B cell (primary cell): Measurements from ENCODE around the gene MYOZ2. TPM values are rescaled to one million over a fixed set of nuclear protein-coding genes. Genes with fewer than 3 reads are reported as not detected.

Experiments
- ATAC-seq: fragments of 200-7000 bp; cut with Tn5 transposase; one replicate; pipeline ENCODE4 v1.10.0; 2021; ENCODE audit warnings: low read depth, mild to moderate bottlenecking, moderate number of reproducible peaks, moderate library complexity
- CTCF ChIA-PET: fragments of 350-600 bp; sonication (Branson Sonifier 250); formaldehyde crosslinking; loops from one replicate; lab custom pipeline; 2021; ENCODE audit warnings: antibody characterized with exemption, inconsistent platforms; lab: Charles Lee
- POLR2A ChIA-PET: fragments of 350-600 bp; sonication (Branson Sonifier 250); formaldehyde crosslinking; loops from one replicate; lab custom pipeline; 2021; ENCODE audit warnings: antibody characterized with exemption; lab: Charles Lee
- DNase-seq: peaks from one replicate; pipeline ENCODE4 v3.0.0; 2013
- H2AFZ ChIP-seq: 2 replicates; pipeline ENCODE4 v1.6.1; 2012; ENCODE audit warnings: mild to moderate bottlenecking, low read depth, low read length; ENCODE audit not compliant: insufficient read depth, poor library complexity, severe bottlenecking
- H3K27ac ChIP-seq, 2 donors: 1 replicate in 1 of 2; 2 replicates in 1 of 2; pipeline ENCODE4 v1.5.1; 2012 to 2013; ENCODE audit warnings: low read length in 2 of 2, mild to moderate bottlenecking in 2 of 2, moderate library complexity in 1 of 2
- H3K27me3 ChIP-seq, 4 experiments: fragments of 200-600 bp in 1 of 4; sonication (generic) in 1 of 4; replicated peaks in 1 of 4; 1 replicate in 2 of 4; 2 replicates in 2 of 4; pipeline versions ENCODE4 v1.6.1 to v1.7.0; 2013 to 2016; ENCODE audit warnings: low read length in 3 of 4, mild to moderate bottlenecking in 2 of 4, mixed read lengths in 1 of 4, moderate library complexity in 1 of 4; ENCODE audit not compliant: insufficient read depth in 4 of 4, control insufficient read depth in 3 of 4; ENCODE audit errors: control extremely low read depth in 1 of 4
- H3K36me3 ChIP-seq, 2 experiments: replicated peaks in 1 of 2; 1 replicate in 1 of 2; 2 replicates in 1 of 2; pipeline versions ENCODE4 v1.6.1 to v1.7.1; 2013; ENCODE audit warnings: low read length in 1 of 2; ENCODE audit not compliant: insufficient read depth in 2 of 2, control insufficient read depth in 1 of 2; ENCODE audit errors: control extremely low read depth in 1 of 2, extremely low read depth in 1 of 2
- H3K4me1 ChIP-seq, 2 donors: fragments of 200-600 bp in 1 of 2; sonication (generic) in 1 of 2; 1 replicate in 1 of 2; 2 replicates in 1 of 2; pipeline versions ENCODE4 v1.5.1 to v1.6.1; 2013 to 2017; ENCODE audit warnings: low read length in 2 of 2; ENCODE audit not compliant: control insufficient read depth in 2 of 2, insufficient read depth in 2 of 2
- H3K4me2 ChIP-seq: replicated peaks from 2 replicates; pipeline ENCODE3; 2012; ENCODE audit warnings: mild to moderate bottlenecking, low read depth, low read length; ENCODE audit not compliant: poor library complexity, severe bottlenecking
- H3K4me3 ChIP-seq, 5 experiments: fragments of 200-600 bp in 1 of 5; sonication (generic) in 1 of 5; 1 replicate in 3 of 5; 2 replicates in 2 of 5; pipeline versions ENCODE4 v1.5.1 to v1.7.0; 2011 to 2016; ENCODE audit warnings: low read length in 4 of 5, mild to moderate bottlenecking in 4 of 5, low read depth in 2 of 5, control low read depth in 1 of 5, moderate library complexity in 1 of 5; ENCODE audit not compliant: insufficient read depth in 1 of 5; ENCODE audit errors: control extremely low read depth in 1 of 5, extremely low read depth in 1 of 5
- H3K79me2 ChIP-seq: fragments of 200-600 bp; sonication (generic); one replicate; pipeline ENCODE4 v1.6.0; 2016; ENCODE audit warnings: low read length; ENCODE audit not compliant: control insufficient read depth, insufficient read depth
- H3K9ac ChIP-seq: fragments of 200-600 bp; sonication (generic); 2 replicates; pipeline ENCODE4 v1.6.1; 2017; ENCODE audit warnings: mild to moderate bottlenecking, low read length, moderate library complexity
- H3K9me3 ChIP-seq, 3 donors: one replicate each; pipeline versions ENCODE4 v1.6.1 to v1.7.1; 2013; ENCODE audit warnings: low read length in 2 of 3; ENCODE audit not compliant: control insufficient read depth in 2 of 3, insufficient read depth in 1 of 3; ENCODE audit errors: control extremely low read depth in 1 of 3
- H4K20me1 ChIP-seq: 2 replicates; pipeline ENCODE4 v1.6.0; 2012; ENCODE audit warnings: mild to moderate bottlenecking, low read length; ENCODE audit not compliant: insufficient read depth, control insufficient read depth, poor library complexity, severe bottlenecking
- H3K27ac Mint-ChIP-seq: one replicate; pipeline ENCODE4 v1.8.0; 2021; ENCODE audit warnings: mixed read lengths
- H3K27me3 Mint-ChIP-seq: one replicate; pipeline ENCODE4 v1.8.0; 2021; ENCODE audit warnings: mixed read lengths
- H3K4me1 Mint-ChIP-seq: one replicate; pipeline ENCODE4 v1.8.0; 2021; ENCODE audit warnings: mixed read lengths
- H3K4me3 Mint-ChIP-seq: one replicate; pipeline ENCODE4 v1.8.0; 2021; ENCODE audit warnings: mixed read lengths
- H3K9me3 Mint-ChIP-seq: one replicate; pipeline ENCODE4 v1.8.0; 2022; ENCODE audit warnings: mixed read lengths; ENCODE audit not compliant: insufficient read depth
- EZH2 ChIP-seq: IDR thresholded peaks from 2 replicates; pipeline ENCODE4 v1.6.1; 2012; ENCODE audit warnings: borderline replicate concordance, low read depth, mild to moderate bottlenecking, moderate library complexity, low read length; ENCODE audit not compliant: insufficient read depth, poor library complexity, severe bottlenecking
- WGBS: methylation state at CpG from one replicate; pipeline ENCODE4 v1.1.5; 2013; ENCODE audit warnings: missing lambda C conversion rate; ENCODE audit not compliant: insufficient coverage; 5-methylcytosine and 5-hydroxymethylcytosine counted together
- intact Hi-C: fragments of 100-400 bp; cut with micrococcal nuclease; formaldehyde crosslinking; loops from one replicate; pipeline ENCODE4 v1.10.0; 2022
- polyA plus RNA-seq: library from polyadenylated mRNA; depleted of rRNA; stranded (reverse); fragments of >200 nt; gene quantifications from 2 replicates; pipeline ENCODE4 v1.2.3, GENCODE V29; 2012
- total RNA-seq, 2 donors: library from RNA; stranded (reverse); fragments of 120-200 nt in 1 of 2; gene quantifications; 1 replicate in 1 of 2; 2 replicates in 1 of 2; pipeline versions ENCODE4 v1.2.3 to v1.2.4, GENCODE V29; 2013 to 2022
- TF ChIP-seq, protein P1 (sequence below): fragments of 200-600 bp; IDR thresholded peaks from one replicate; pipeline ENCODE4 v1.8.0; 2022; ENCODE audit warnings: antibody characterized with exemption, mild to moderate bottlenecking

Gene MYOZ2
- total and polyA plus RNA-seq, 2 donors (not counting 1 experiment from before 2014, with no cell fraction given) = not detected

DNA sequence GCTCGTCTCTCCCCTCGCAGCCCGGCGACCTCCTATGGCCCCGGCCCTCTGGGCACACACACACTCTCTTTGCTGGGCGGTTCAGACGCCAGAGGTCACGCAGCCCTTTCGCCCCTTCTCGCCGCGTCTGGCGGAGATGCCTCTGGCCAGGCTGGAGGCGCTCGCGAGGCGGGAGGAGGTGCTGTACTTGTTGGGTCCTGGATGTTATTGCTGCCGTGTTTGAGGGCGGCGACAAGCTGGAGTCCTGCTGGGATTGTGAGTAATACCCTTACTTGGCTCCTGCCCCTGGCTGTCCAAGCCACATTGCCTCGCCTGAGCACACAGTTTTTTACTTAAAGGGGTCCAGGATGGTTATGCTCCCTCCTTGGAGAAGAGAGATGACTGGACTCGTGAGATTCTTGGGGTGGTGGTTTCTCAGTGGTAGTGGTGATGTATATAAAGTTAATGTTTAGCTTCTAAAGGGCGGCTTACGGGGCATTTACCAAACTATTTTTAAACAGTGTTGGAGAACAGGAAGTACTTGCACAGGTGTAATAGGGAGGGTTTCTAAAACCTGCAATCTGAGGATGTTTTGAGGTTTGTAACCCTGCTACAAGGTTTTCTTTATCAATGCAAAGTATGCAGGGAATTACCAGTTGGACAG is 77.5 kb downstream of the MYOZ2 start:
- DNase-seq = no peak
- ChIA-PET POLR2A (interaction anchor here (0.7 to 2.2 kb wide), 2 partner anchors 14 to 87 kb away, joined by 4 to 16 read pairs; a partner anchor contains a TSS), CTCF (interaction anchor here (0.7 to 2.3 kb wide), 6 partner anchors 14 to 242 kb away, joined by 3 to 16 read pairs (median 6); no protein-coding TSS in a partner anchor)
- no peaks in the 10 kb centered on the region for H3K9me3 Mint-ChIP-seq
- no peaks in the 10 kb centered on the region for H4K20me1 ChIP-seq
- H3K4me1 ChIP-seq = peaks cover 2 to 15% of the 10 kb centered on the region in 2 donors
- H3K9ac ChIP-seq = peak overlapping the region; percentile 80
- under 1% methylated on average over 21 of the region's 24 CpGs for WGBS
- H3K9me3 ChIP-seq = no peaks in the 10 kb centered on the region
- H3K27ac Mint-ChIP-seq = peak overlapping the region; percentile 96
- H3K4me2 ChIP-seq = peak overlapping the region; percentile 74
- H2AFZ ChIP-seq = peak overlapping the region; percentile 89
- peak overlapping the region; percentile 76 to 81 for H3K27ac ChIP-seq
- ATAC-seq = peak; percentile 34
- no peak for TF ChIP-seq EZH2
- TF ChIP-seq, protein P1, sequence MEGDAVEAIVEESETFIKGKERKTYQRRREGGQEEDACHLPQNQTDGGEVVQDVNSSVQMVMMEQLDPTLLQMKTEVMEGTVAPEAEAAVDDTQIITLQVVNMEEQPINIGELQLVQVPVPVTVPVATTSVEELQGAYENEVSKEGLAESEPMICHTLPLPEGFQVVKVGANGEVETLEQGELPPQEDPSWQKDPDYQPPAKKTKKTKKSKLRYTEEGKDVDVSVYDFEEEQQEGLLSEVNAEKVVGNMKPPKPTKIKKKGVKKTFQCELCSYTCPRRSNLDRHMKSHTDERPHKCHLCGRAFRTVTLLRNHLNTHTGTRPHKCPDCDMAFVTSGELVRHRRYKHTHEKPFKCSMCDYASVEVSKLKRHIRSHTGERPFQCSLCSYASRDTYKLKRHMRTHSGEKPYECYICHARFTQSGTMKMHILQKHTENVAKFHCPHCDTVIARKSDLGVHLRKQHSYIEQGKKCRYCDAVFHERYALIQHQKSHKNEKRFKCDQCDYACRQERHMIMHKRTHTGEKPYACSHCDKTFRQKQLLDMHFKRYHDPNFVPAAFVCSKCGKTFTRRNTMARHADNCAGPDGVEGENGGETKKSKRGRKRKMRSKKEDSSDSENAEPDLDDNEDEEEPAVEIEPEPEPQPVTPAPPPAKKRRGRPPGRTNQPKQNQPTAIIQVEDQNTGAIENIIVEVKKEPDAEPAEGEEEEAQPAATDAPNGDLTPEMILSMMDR = peak; percentile 44
- H3K4me1 Mint-ChIP-seq = peaks cover 44% of the 10 kb centered on the region
- H3K79me2 ChIP-seq = peaks cover 4% of the 10 kb centered on the region
- intact Hi-C loops = loop anchor here (1.0 to 5.0 kb wide), 11 partner anchors 71 to 935 kb away; partner anchors contain the start of genes METTL14, PDE5A and SEC24D
- no peaks in the 10 kb centered on the region for H3K27me3 Mint-ChIP-seq
- peak overlapping the region; percentile 95 for H3K4me3 Mint-ChIP-seq
- no peaks in the 10 kb centered on the region for H3K27me3 ChIP-seq
- peak overlapping the region; percentile 65 to 78 (median 75) for H3K4me3 ChIP-seq
- peaks cover 0 to 7% of the 10 kb centered on the region in 2 experiments for H3K36me3 ChIP-seq

DNA sequence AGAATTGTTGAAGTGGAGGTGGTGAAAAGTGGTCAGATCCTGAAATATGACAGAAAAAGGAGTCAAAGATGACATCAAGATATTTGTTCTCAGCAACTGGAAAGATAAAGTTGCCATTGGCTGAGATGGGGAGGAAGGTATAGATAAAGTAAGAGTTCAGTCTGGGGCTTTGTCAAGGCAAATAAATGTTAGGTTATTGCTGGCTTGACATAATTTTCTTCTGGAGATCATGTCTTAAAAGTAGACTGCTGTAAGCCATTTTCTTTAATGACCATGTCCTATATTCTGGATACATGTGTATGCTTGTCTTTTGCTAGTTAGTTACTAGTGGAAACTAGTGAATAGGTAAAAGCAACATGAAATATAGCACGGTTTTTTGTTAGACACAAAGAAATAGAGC is 82.5 kb downstream of the MYOZ2 start:
- DNase-seq = no peak
- POLR2A ChIA-PET = no interaction called here
- peaks cover 23% of the 10 kb centered on the region for H3K4me1 Mint-ChIP-seq

More for the DNA sequence above, 82.5 kb downstream of the MYOZ2 start:
- no peaks in the 10 kb centered on the region for H3K9me3 Mint-ChIP-seq
- intact Hi-C loops = no loop called here
- Histone ChIP-seq H3K36me3 (peaks cover 0 to 7% of the 10 kb centered on the region in 2 experiments), H3K4me3 (no peak overlapping the region), H3K9ac (no peak overlapping the region), H3K9me3 (no peaks in the 10 kb centered on the region), H3K79me2 (peaks cover 4% of the 10 kb centered on the region), H3K4me1 (peaks cover 2 to 9% of the 10 kb centered on the region in 2 donors), H3K27ac (no peak overlapping the region), H4K20me1 (no peaks in the 10 kb centered on the region), H3K4me2 (no peak overlapping the region), H2AFZ (no peak overlapping the region), H3K27me3 (no peaks in the 10 kb centered on the region)
- H3K4me3 Mint-ChIP-seq = no peak overlapping the region
- no peak for ATAC-seq
- TF ChIP-seq, protein P1 = no peak
- TF ChIP-seq EZH2 = no peak
- no peaks in the 10 kb centered on the region for H3K27me3 Mint-ChIP-seq
- no CpG with 5 or more reads among the region's 1 CpG for WGBS
- CTCF ChIA-PET = no interaction called here
- no peak overlapping the region for H3K27ac Mint-ChIP-seq
